ENCODE data around the gene DLK1. TPM values are rescaled to one million over a fixed set of nuclear protein-coding genes. Genes with fewer than 3 reads are reported as not detected.

The DLK1 gene
- total RNA-seq, 4 donors from 2014 or later: 0.53 to 5.1 (median 3.5) TPM

DNA sequence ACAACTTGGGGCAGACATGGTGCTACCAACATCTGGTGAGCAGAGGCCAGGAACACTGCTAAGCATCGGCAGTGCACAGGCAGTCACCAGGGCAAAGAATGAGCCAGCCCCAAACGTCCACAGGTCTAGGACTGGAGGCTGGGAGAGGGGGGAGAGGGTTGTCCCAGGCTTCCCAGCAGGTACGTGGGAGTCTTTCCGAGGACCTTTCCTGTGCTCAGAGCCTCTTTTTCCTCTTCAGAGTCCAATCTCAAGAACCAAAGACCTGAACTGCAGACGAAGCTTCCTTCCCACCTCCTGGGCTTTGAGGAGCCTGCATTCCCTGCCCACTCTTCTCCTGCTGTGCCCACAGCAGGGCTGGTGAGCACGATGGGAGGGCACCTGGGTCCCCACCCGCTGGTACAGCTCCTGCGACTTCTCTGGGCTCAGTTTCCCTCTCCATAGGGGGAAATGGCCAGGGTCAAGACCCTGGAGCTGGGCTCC, 48.7 kb downstream of the DLK1 start:
- H3K9me3 ChIP-seq: no peaks in the 10 kb centered on the region
- intact Hi-C loops (cut with DNase I; ENCODE audit: low total_unique reads): no loop called here

GRCh38 chr14:100775831-100776591, 49.3 kb downstream of the DLK1 start:
- Histone ChIP-seq H3K27ac (no peak overlapping the region), H3K36me3 (no peaks in the 10 kb centered on the region), H3K4me1 (peaks cover 12 to 16% of the 10 kb centered on the region in 2 donors), H3K4me3 (no peak overlapping the region), H3K27me3 (peaks cover 0 to 4% (median 0%) of the 10 kb centered on the region in 3 donors), H3K9me3 (no peaks in the 10 kb centered on the region)
- TF ChIP-seq POLR2A (IDR thresholded peaks at IDR 0.05) (no peak), CTCF (IDR thresholded peaks at IDR 0.05 in 4 of 5, conservative IDR thresholded peaks at IDR 0.05 in 1 of 5) (no peak)
- DNase-seq (no peak), ATAC-seq (no peak)
- intact Hi-C loops (cut with DNase I; ENCODE audit: low total_unique reads): no loop called here
- in situ Hi-C loops (cut with MboI; ENCODE audit: low sequenced_read_pairs in 4 of 4): no loop called here

More for the DNA sequence above, 48.7 kb downstream of the DLK1 start:
- no peak for ATAC-seq
- TF ChIP-seq CTCF (IDR thresholded peaks at IDR 0.05 in 4 of 5, conservative IDR thresholded peaks at IDR 0.05 in 1 of 5) (no peak), POLR2A (IDR thresholded peaks at IDR 0.05) (no peak)
- no peak overlapping the region for H3K27ac ChIP-seq
- peaks cover 0 to 3% (median 0%) of the 10 kb centered on the region in 3 donors for H3K27me3 ChIP-seq
- H3K36me3 ChIP-seq: no peaks in the 10 kb centered on the region
- peaks cover 12 to 16% of the 10 kb centered on the region in 2 donors for H3K4me1 ChIP-seq
- in situ Hi-C loops (cut with MboI; ENCODE audit: low sequenced_read_pairs in 4 of 4): no loop called here
- no peak for DNase-seq
- H3K4me3 ChIP-seq: no peak overlapping the region

DNA sequence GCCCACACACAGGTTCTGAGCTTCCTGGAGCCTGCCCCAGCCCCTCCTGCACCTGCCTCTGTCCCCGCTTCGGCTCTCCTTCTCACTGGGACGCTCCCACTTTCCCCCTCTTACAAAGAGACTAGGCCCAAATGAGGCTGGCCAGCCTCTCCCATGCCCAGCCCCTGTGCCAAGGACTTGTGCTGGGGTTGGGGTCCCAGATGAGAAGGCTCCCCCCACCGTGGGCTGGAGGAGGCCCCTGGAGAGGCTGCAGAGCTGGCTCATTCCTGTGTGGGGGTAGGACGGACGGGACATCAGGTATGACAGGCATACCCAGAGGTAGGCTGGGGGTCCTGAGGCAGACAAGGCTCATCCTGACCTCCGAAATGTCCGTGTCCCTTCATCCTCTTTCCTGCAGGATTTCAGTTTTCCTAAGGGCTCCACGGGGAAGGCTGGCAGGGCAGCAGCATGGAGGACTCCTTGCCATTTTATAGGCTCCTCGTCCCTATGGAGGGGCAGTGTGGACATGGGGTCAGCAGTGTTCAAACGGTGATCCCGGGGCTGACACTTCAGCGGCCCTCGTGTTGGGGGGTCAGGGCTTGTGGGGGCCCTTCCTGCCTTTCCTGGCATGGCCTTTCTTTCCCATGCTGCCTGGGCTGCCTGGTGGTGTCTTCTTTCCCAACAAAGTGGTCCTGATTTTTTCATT, 50.1 kb downstream of the DLK1 start:
- intact Hi-C loops (cut with DNase I; ENCODE audit: low total_unique reads): no loop called here
- Histone ChIP-seq H3K4me3 (no peak overlapping the region), H3K9me3 (no peaks in the 10 kb centered on the region), H3K4me1 (peaks cover 12 to 16% of the 10 kb centered on the region in 2 donors), H3K27ac (no peak overlapping the region), H3K27me3 (peaks cover 0 to 2% (median 0%) of the 10 kb centered on the region in 3 donors), H3K36me3 (no peaks in the 10 kb centered on the region)
- in situ Hi-C loops (cut with MboI; ENCODE audit: low sequenced_read_pairs in 4 of 4): no loop called here
- no peak for ATAC-seq
- DNase-seq: no peak
- no peak for TF ChIP-seq POLR2A (IDR thresholded peaks at IDR 0.05)
- TF ChIP-seq CTCF (IDR thresholded peaks at IDR 0.05 in 4 of 5, conservative IDR thresholded peaks at IDR 0.05 in 1 of 5): no peak

GRCh38 chr14:100777366-100777817, 50.7 kb downstream of the DLK1 start:
- H3K4me1 ChIP-seq: peaks cover 12 to 16% of the 10 kb centered on the region in 2 donors
- H3K36me3 ChIP-seq: no peaks in the 10 kb centered on the region
- in situ Hi-C loops (cut with MboI; ENCODE audit: low sequenced_read_pairs in 4 of 4): no loop called here
- H3K27ac ChIP-seq: no peak overlapping the region
- no peak for TF ChIP-seq CTCF (IDR thresholded peaks at IDR 0.05 in 4 of 5, conservative IDR thresholded peaks at IDR 0.05 in 1 of 5)
- no peak for TF ChIP-seq POLR2A (IDR thresholded peaks at IDR 0.05)
- no peak overlapping the region for H3K4me3 ChIP-seq
- no peaks in the 10 kb centered on the region for H3K9me3 ChIP-seq
- no peak for DNase-seq
- H3K27me3 ChIP-seq: peaks cover 0 to 2% (median 0%) of the 10 kb centered on the region in 3 donors
- ATAC-seq: no peak
- intact Hi-C loops (cut with DNase I; ENCODE audit: low total_unique reads): no loop called here
